DOHH2 (cell line): Measurements from ENCODE around the gene FXYD4.

ENCODE experiments used
- H3F3A ChIP-seq: fragments of 200-600 bp; sonication (generic), shearing (Covaris generic); 2 replicates; pipeline ENCODE4 v1.6.0; 2016; ENCODE audit warnings: antibody characterized with exemption, mild to moderate bottlenecking; ENCODE audit not compliant: control insufficient read depth, insufficient read depth
- H3K27ac ChIP-seq: fragments of 200-600 bp; sonication (generic); 2 replicates; pipeline ENCODE4 v1.5.1; 2014; ENCODE audit warnings: low read depth, mild to moderate bottlenecking, low read length, moderate library complexity
- H3K27me3 ChIP-seq: fragments of 200-600 bp; sonication (generic); 2 replicates; pipeline ENCODE4 v1.6.1; 2014; ENCODE audit warnings: mild to moderate bottlenecking, low read length, mixed read lengths; ENCODE audit not compliant: control insufficient read depth
- H3K36me3 ChIP-seq: fragments of 200-600 bp; sonication (generic); 2 replicates; pipeline ENCODE4 v1.6.1; 2014; ENCODE audit warnings: mild to moderate bottlenecking, low read length, moderate library complexity, mixed read lengths; ENCODE audit not compliant: control insufficient read depth
- H3K4me1 ChIP-seq: fragments of 200-600 bp; sonication (generic); 2 replicates; pipeline ENCODE4 v1.6.1; 2014; ENCODE audit warnings: mild to moderate bottlenecking, low read length, mixed read lengths; ENCODE audit not compliant: control insufficient read depth
- H3K4me2 ChIP-seq: fragments of 200-600 bp; sonication (generic); 2 replicates; pipeline ENCODE4 v1.6.0; 2014; ENCODE audit warnings: mild to moderate bottlenecking, low read length, moderate library complexity
- H3K4me3 ChIP-seq: fragments of 200-600 bp; sonication (generic); 2 replicates; pipeline ENCODE4 v1.5.1; 2014; ENCODE audit warnings: mild to moderate bottlenecking, low read length, mixed read lengths
- H3K79me2 ChIP-seq: fragments of 200-600 bp; sonication (generic); 2 replicates; pipeline ENCODE4 v1.6.1; 2014; ENCODE audit warnings: mild to moderate bottlenecking, low read length, mixed read lengths; ENCODE audit not compliant: control insufficient read depth
- H3K9me2 ChIP-seq: fragments of 200-600 bp; sonication (generic); replicated peaks from 2 replicates; pipeline ENCODE4 v1.6.1; 2014; ENCODE audit warnings: mild to moderate bottlenecking, low read length, mixed read lengths; ENCODE audit not compliant: control insufficient read depth
- H3K9me3 ChIP-seq: fragments of 200-600 bp; sonication (generic); 2 replicates; pipeline ENCODE4 v1.6.1; 2014; ENCODE audit warnings: antibody characterized with exemption, low read length, mixed read lengths; ENCODE audit not compliant: control insufficient read depth, insufficient read depth
- H4K20me1 ChIP-seq: fragments of 200-600 bp; sonication (generic); 2 replicates; pipeline ENCODE4 v1.6.0; 2014; ENCODE audit warnings: low read depth, mild to moderate bottlenecking, antibody characterized with exemption, low read length, moderate library complexity; ENCODE audit not compliant: control insufficient read depth, insufficient read depth
- CTCF ChIP-seq: fragments of 200-600 bp; sonication (generic); IDR thresholded peaks from one replicate; pipeline ENCODE4 v1.5.1; 2014; ENCODE audit warnings: antibody characterized with exemption, mild to moderate bottlenecking, low read depth, low read length; ENCODE audit not compliant: poor library complexity, severe bottlenecking
- EZH2phosphoT487 ChIP-seq: fragments of 200-600 bp; sonication (generic); IDR thresholded peaks from 2 replicates; pipeline ENCODE4 v1.6.1; 2017; ENCODE audit warnings: borderline replicate concordance, mild to moderate bottlenecking, antibody characterized with exemption, low read length, moderate library complexity, mixed read lengths

Gene FXYD4

GRCh38 chr10:43408331-43408709, 36.9 kb downstream of the FXYD4 start:
- H3F3A ChIP-seq, result peaks cover 39% of the 10 kb centered on the region
- H3K9me2 ChIP-seq, result no peaks in the 10 kb centered on the region
- peaks cover 21% of the 10 kb centered on the region for H4K20me1 ChIP-seq
- H3K9me3 ChIP-seq, result no peaks in the 10 kb centered on the region
- peaks cover 33% of the 10 kb centered on the region for H3K4me1 ChIP-seq
- peak overlapping the region; percentile 95 for H3K27ac ChIP-seq
- H3K36me3 ChIP-seq, result peaks cover 54% of the 10 kb centered on the region
- H3K4me2 ChIP-seq, result peak overlapping the region; percentile 88
- H3K27me3 ChIP-seq, result no peaks in the 10 kb centered on the region
- no peak for TF ChIP-seq EZH2phosphoT487
- no peak for TF ChIP-seq CTCF
- peak overlapping the region; percentile 85 for H3K4me3 ChIP-seq
- H3K79me2 ChIP-seq, result peaks cover 69% of the 10 kb centered on the region

GRCh38 chr10:43408710-43409384, 37.4 kb downstream of the FXYD4 start, which contains the start of gene HNRNPF:
HNRNPF (minus strand) TSS chr10:43409186; CDS start chr10:43387884, 21,302 bp downstream.
- Histone ChIP-seq H4K20me1 (peaks cover 16% of the 10 kb centered on the region), H3K4me1 (peaks cover 28% of the 10 kb centered on the region), H3K4me2 (peak within 1 kb of the TSS; percentile 88), H3K79me2 (peaks cover 64% of the 10 kb centered on the region), H3F3A (peaks cover 36% of the 10 kb centered on the region), H3K27ac (peak within 1 kb of the TSS; percentile 95), H3K9me3 (no peaks in the 10 kb centered on the region), H3K4me3 (peak within 1 kb of the TSS; percentile 85), H3K36me3 (peaks cover 49% of the 10 kb centered on the region), H3K9me2 (no peaks in the 10 kb centered on the region), H3K27me3 (no peaks in the 10 kb centered on the region)
- TF ChIP-seq EZH2phosphoT487 (no peak), CTCF (no peak)

GRCh38 chr10:43409385-43410109, 38.1 kb downstream of the FXYD4 start:
- Histone ChIP-seq H3K4me1 (peaks cover 21% of the 10 kb centered on the region), H3K4me2 (peak overlapping the region; percentile 88), H3K36me3 (peaks cover 42% of the 10 kb centered on the region), H3K9me3 (no peaks in the 10 kb centered on the region), H3K27ac (peak overlapping the region; percentile 95), H3K27me3 (no peaks in the 10 kb centered on the region), H3K4me3 (peak overlapping the region; percentile 85), H3K9me2 (no peaks in the 10 kb centered on the region), H3K79me2 (peaks cover 57% of the 10 kb centered on the region), H4K20me1 (peaks cover 9% of the 10 kb centered on the region; the same call in 1 of the 2 replicates), H3F3A (peaks cover 31% of the 10 kb centered on the region)
- TF ChIP-seq EZH2phosphoT487 (no peak), CTCF (no peak)
